GM12864 (cell line): ENCODE data around the gene SARS1.
A peak's percentile ranks its signal among the peaks of the same experiment; 100 is the strongest.

Source experiments
- DNase-seq: peaks from one replicate; pipeline ENCODE4 v3.0.0-alpha.2; 2011; ENCODE audit warnings: low read depth
- H3K4me3 ChIP-seq: 2 replicates; pipeline ENCODE4 v1.5.1; 2011; ENCODE audit warnings: mild to moderate bottlenecking, low read depth, low read length, control low read depth
- CTCF ChIP-seq: IDR thresholded peaks from 2 replicates; pipeline ENCODE4 v1.5.1; 2011; ENCODE audit warnings: low read depth, mild to moderate bottlenecking, moderate library complexity, low read length, control low read depth, inconsistent platforms; ENCODE audit errors: missing control alignments

The SARS1 gene

DNA sequence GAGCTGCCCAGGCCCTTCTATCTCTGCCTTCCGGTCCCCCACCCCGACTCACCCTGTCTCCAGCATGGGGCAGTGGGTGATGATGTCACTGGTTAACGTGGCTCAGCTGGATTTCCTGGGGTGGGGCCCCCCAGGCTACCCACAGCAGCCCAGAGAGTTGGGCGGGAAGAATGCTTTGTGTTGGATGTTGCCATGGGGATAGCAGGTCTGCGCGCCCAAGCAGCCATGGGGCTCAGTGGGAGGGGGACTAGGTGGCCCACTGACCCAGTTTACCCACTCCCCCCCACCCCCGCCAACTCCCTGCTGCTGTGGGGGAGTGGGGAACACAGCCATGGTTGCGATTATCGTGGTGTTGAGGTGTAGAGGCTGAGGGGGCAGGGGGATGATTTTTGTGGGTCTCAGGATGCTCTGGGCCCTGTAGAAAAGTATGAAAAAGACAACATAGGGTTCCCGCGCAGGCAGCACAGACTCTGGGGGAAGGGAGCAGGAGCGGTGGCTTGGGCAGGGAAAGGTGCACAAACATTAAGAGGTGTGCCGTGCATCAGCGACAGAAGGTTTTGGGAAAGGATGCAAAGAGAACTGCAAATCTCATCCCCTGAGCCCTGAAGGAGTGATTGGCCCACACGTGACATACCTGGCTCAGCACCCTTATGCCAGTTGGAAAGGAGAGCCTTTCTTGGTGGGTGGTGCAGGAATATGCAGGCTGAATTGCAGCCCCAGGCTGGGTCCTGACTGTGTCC, 44.1 kb downstream of the SARS1 start:
- no peak overlapping the region for H3K4me3 ChIP-seq
- TF ChIP-seq CTCF: no peak
- DNase-seq: no peak

GRCh38 chr1:109258481-109259466, 45.1 kb downstream of the SARS1 start:
- no peak for DNase-seq
- TF ChIP-seq CTCF: no peak

GRCh38 chr1:109259674-109260557, 46.2 kb downstream of the SARS1 start:
- no peak for TF ChIP-seq CTCF
- no peak overlapping the region for H3K4me3 ChIP-seq
- DNase-seq: no peak

More at GRCh38 chr1:109258481-109259466, 45.1 kb downstream of the SARS1 start:
- H3K4me3 ChIP-seq: no peak overlapping the region

DNA sequence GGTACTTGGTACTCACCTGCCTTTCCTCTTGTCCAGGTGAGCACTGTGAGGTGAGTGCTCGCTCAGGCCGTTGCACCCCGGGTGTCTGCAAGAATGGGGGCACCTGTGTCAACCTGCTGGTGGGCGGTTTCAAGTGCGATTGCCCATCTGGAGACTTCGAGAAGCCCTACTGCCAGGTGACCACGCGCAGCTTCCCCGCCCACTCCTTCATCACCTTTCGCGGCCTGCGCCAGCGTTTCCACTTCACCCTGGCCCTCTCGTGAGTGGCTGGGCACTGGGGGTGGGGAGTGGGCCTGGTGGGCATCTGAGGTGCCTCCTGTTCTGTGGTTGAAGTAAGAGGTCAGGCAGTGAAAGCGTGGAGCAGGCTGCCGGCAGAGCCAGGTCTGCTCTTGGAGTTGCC, 47.3 kb downstream of the SARS1 start:
- no peak overlapping the region for H3K4me3 ChIP-seq
- no peak for TF ChIP-seq CTCF
- DNase-seq: no peak

- H3K4me3 ChIP-seq: no peak overlapping the region
- DNase-seq: no peak
- no peak for TF ChIP-seq CTCF
Observed at GRCh38 chr1:109261578-109261977, 47.9 kb downstream of the SARS1 start.

GRCh38 chr1:109262231-109263055, 48.7 kb downstream of the SARS1 start:
- no peak overlapping the region for H3K4me3 ChIP-seq
- no peak for DNase-seq
- peak; percentile 2 for TF ChIP-seq CTCF
